B cell (primary cell): ENCODE data around the gene ADAMTS12. TPM values are rescaled to one million over a fixed set of nuclear protein-coding genes. Genes with fewer than 3 reads are reported as not detected.

Source experiments
- ATAC-seq: fragments of 200-7000 bp; cut with Tn5 transposase; one replicate; pipeline ENCODE4 v1.10.0; 2021; ENCODE audit warnings: low read depth, mild to moderate bottlenecking, moderate number of reproducible peaks, moderate library complexity
- CTCF ChIA-PET: fragments of 350-600 bp; sonication (Branson Sonifier 250); formaldehyde crosslinking; loops from one replicate; lab custom pipeline; 2021; ENCODE audit warnings: antibody characterized with exemption, inconsistent platforms; lab: Charles Lee
- POLR2A ChIA-PET: fragments of 350-600 bp; sonication (Branson Sonifier 250); formaldehyde crosslinking; loops from one replicate; lab custom pipeline; 2021; ENCODE audit warnings: antibody characterized with exemption; lab: Charles Lee
- DNase-seq: peaks from one replicate; pipeline ENCODE4 v3.0.0; 2013
- H2AFZ ChIP-seq: 2 replicates; pipeline ENCODE4 v1.6.1; 2012; ENCODE audit warnings: mild to moderate bottlenecking, low read depth, low read length; ENCODE audit not compliant: insufficient read depth, poor library complexity, severe bottlenecking
- H3K27ac ChIP-seq, 2 donors: 1 replicate in 1 of 2; 2 replicates in 1 of 2; pipeline ENCODE4 v1.5.1; 2012 to 2013; ENCODE audit warnings: low read length in 2 of 2, mild to moderate bottlenecking in 2 of 2, moderate library complexity in 1 of 2
- H3K27me3 ChIP-seq, 4 experiments: fragments of 200-600 bp in 1 of 4; sonication (generic) in 1 of 4; replicated peaks in 1 of 4; 1 replicate in 2 of 4; 2 replicates in 2 of 4; pipeline versions ENCODE4 v1.6.1 to v1.7.0; 2013 to 2016; ENCODE audit warnings: low read length in 3 of 4, mild to moderate bottlenecking in 2 of 4, mixed read lengths in 1 of 4, moderate library complexity in 1 of 4; ENCODE audit not compliant: insufficient read depth in 4 of 4, control insufficient read depth in 3 of 4; ENCODE audit errors: control extremely low read depth in 1 of 4
- H3K36me3 ChIP-seq, 2 experiments: replicated peaks in 1 of 2; 1 replicate in 1 of 2; 2 replicates in 1 of 2; pipeline versions ENCODE4 v1.6.1 to v1.7.1; 2013; ENCODE audit warnings: low read length in 1 of 2; ENCODE audit not compliant: insufficient read depth in 2 of 2, control insufficient read depth in 1 of 2; ENCODE audit errors: control extremely low read depth in 1 of 2, extremely low read depth in 1 of 2
- H3K4me1 ChIP-seq, 2 donors: fragments of 200-600 bp in 1 of 2; sonication (generic) in 1 of 2; 1 replicate in 1 of 2; 2 replicates in 1 of 2; pipeline versions ENCODE4 v1.5.1 to v1.6.1; 2013 to 2017; ENCODE audit warnings: low read length in 2 of 2; ENCODE audit not compliant: control insufficient read depth in 2 of 2, insufficient read depth in 2 of 2
- H3K4me2 ChIP-seq: replicated peaks from 2 replicates; pipeline ENCODE3; 2012; ENCODE audit warnings: mild to moderate bottlenecking, low read depth, low read length; ENCODE audit not compliant: poor library complexity, severe bottlenecking
- H3K4me3 ChIP-seq, 5 experiments: fragments of 200-600 bp in 1 of 5; sonication (generic) in 1 of 5; 1 replicate in 3 of 5; 2 replicates in 2 of 5; pipeline versions ENCODE4 v1.5.1 to v1.7.0; 2011 to 2016; ENCODE audit warnings: low read length in 4 of 5, mild to moderate bottlenecking in 4 of 5, low read depth in 2 of 5, control low read depth in 1 of 5, moderate library complexity in 1 of 5; ENCODE audit not compliant: insufficient read depth in 1 of 5; ENCODE audit errors: control extremely low read depth in 1 of 5, extremely low read depth in 1 of 5
- H3K79me2 ChIP-seq: fragments of 200-600 bp; sonication (generic); one replicate; pipeline ENCODE4 v1.6.0; 2016; ENCODE audit warnings: low read length; ENCODE audit not compliant: control insufficient read depth, insufficient read depth
- H3K9ac ChIP-seq: fragments of 200-600 bp; sonication (generic); 2 replicates; pipeline ENCODE4 v1.6.1; 2017; ENCODE audit warnings: mild to moderate bottlenecking, low read length, moderate library complexity
- H3K9me3 ChIP-seq, 3 donors: one replicate each; pipeline versions ENCODE4 v1.6.1 to v1.7.1; 2013; ENCODE audit warnings: low read length in 2 of 3; ENCODE audit not compliant: control insufficient read depth in 2 of 3, insufficient read depth in 1 of 3; ENCODE audit errors: control extremely low read depth in 1 of 3
- H4K20me1 ChIP-seq: 2 replicates; pipeline ENCODE4 v1.6.0; 2012; ENCODE audit warnings: mild to moderate bottlenecking, low read length; ENCODE audit not compliant: insufficient read depth, control insufficient read depth, poor library complexity, severe bottlenecking
- H3K27ac Mint-ChIP-seq: one replicate; pipeline ENCODE4 v1.8.0; 2021; ENCODE audit warnings: mixed read lengths
- H3K27me3 Mint-ChIP-seq: one replicate; pipeline ENCODE4 v1.8.0; 2021; ENCODE audit warnings: mixed read lengths
- H3K4me1 Mint-ChIP-seq: one replicate; pipeline ENCODE4 v1.8.0; 2021; ENCODE audit warnings: mixed read lengths
- H3K4me3 Mint-ChIP-seq: one replicate; pipeline ENCODE4 v1.8.0; 2021; ENCODE audit warnings: mixed read lengths
- H3K9me3 Mint-ChIP-seq: one replicate; pipeline ENCODE4 v1.8.0; 2022; ENCODE audit warnings: mixed read lengths; ENCODE audit not compliant: insufficient read depth
- CTCF ChIP-seq: fragments of 200-600 bp; IDR thresholded peaks from one replicate; pipeline ENCODE4 v1.8.0; 2022; ENCODE audit warnings: antibody characterized with exemption, mild to moderate bottlenecking
- EZH2 ChIP-seq: IDR thresholded peaks from 2 replicates; pipeline ENCODE4 v1.6.1; 2012; ENCODE audit warnings: borderline replicate concordance, low read depth, mild to moderate bottlenecking, moderate library complexity, low read length; ENCODE audit not compliant: insufficient read depth, poor library complexity, severe bottlenecking
- WGBS: methylation state at CpG from one replicate; pipeline ENCODE4 v1.1.5; 2013; ENCODE audit warnings: missing lambda C conversion rate; ENCODE audit not compliant: insufficient coverage; 5-methylcytosine and 5-hydroxymethylcytosine counted together
- intact Hi-C: fragments of 100-400 bp; cut with micrococcal nuclease; formaldehyde crosslinking; loops from one replicate; pipeline ENCODE4 v1.10.0; 2022
- polyA plus RNA-seq: library from polyadenylated mRNA; depleted of rRNA; stranded (reverse); fragments of >200 nt; gene quantifications from 2 replicates; pipeline ENCODE4 v1.2.3, GENCODE V29; 2012
- total RNA-seq, 2 donors: library from RNA; stranded (reverse); fragments of 120-200 nt in 1 of 2; gene quantifications; 1 replicate in 1 of 2; 2 replicates in 1 of 2; pipeline versions ENCODE4 v1.2.3 to v1.2.4, GENCODE V29; 2013 to 2022

ADAMTS12 gene
- total and polyA plus RNA-seq, 2 donors (not counting 1 experiment from before 2014, with no cell fraction given): not detected

- Histone ChIP-seq H2AFZ (no peak overlapping the region), H3K9ac (no peak overlapping the region), H3K27me3 (no peaks in the 10 kb centered on the region), H3K27ac (no peak overlapping the region), H4K20me1 (no peaks in the 10 kb centered on the region), H3K79me2 (no peaks in the 10 kb centered on the region), H3K4me1 (no peaks in the 10 kb centered on the region), H3K4me3 (no peak overlapping the region), H3K9me3 (no peaks in the 10 kb centered on the region), H3K36me3 (no peaks in the 10 kb centered on the region), H3K4me2 (no peak overlapping the region)
- ChIA-PET POLR2A (no interaction called here), CTCF (interaction anchor here (0.8 to 1.5 kb wide), 4 partner anchors 212 to 365 kb away, joined by 3 to 8 read pairs (median 4); no protein-coding TSS in a partner anchor)
- Mint-ChIP-seq H3K4me1 (no peaks in the 10 kb centered on the region), H3K4me3 (no peak overlapping the region), H3K27ac (no peak overlapping the region), H3K9me3 (no peaks in the 10 kb centered on the region), H3K27me3 (no peaks in the 10 kb centered on the region)
- TF ChIP-seq CTCF (no peak), EZH2 (no peak)
- 89% methylated on average over 3 of the region's 7 CpGs for WGBS
- DNase-seq (peak; percentile 22), ATAC-seq (no peak)
- intact Hi-C loops: no loop called here
These were observed 91.4 kb downstream of the ADAMTS12 start for GRCh38 chr5:33800241-33800950.

DNA sequence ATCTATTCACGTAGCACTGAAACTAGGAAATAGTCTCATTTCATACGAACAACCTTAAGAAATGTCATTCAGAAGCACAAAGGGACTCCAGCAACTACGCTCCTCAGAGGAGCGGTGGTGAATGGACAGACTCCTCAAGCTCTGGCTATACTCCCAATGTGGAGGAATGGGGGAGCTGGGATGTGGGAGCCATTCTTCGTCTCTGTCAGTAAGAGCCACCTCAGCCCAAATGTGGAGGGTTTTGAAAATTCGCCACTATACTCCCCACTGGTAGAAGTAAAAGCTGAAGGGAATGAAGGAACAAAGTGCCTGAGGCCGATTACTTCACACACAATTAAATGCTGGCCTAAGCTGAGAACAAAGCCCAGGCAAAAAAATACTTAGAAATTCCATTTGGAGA, 96.3 kb downstream of the ADAMTS12 start:
- POLR2A ChIA-PET: no interaction called here
- no peak overlapping the region for H3K4me2 ChIP-seq
- H3K9ac ChIP-seq: no peak overlapping the region
- TF ChIP-seq CTCF: no peak
- no peak for TF ChIP-seq EZH2
- H2AFZ ChIP-seq: no peak overlapping the region
- CTCF ChIA-PET: no interaction called here
- H3K27ac ChIP-seq: no peak overlapping the region
- no peaks in the 10 kb centered on the region for H3K36me3 ChIP-seq
- no peaks in the 10 kb centered on the region for H3K4me1 ChIP-seq
- H4K20me1 ChIP-seq: no peaks in the 10 kb centered on the region
- intact Hi-C loops: no loop called here
- no peaks in the 10 kb centered on the region for H3K79me2 ChIP-seq
- H3K9me3 Mint-ChIP-seq: no peaks in the 10 kb centered on the region
- ATAC-seq: no peak
- no peak for DNase-seq
- H3K4me1 Mint-ChIP-seq: no peaks in the 10 kb centered on the region
- H3K27ac Mint-ChIP-seq: no peak overlapping the region
- H3K27me3 Mint-ChIP-seq: no peaks in the 10 kb centered on the region
- no peaks in the 10 kb centered on the region for H3K9me3 ChIP-seq
- H3K4me3 Mint-ChIP-seq: no peak overlapping the region
- H3K4me3 ChIP-seq: no peak overlapping the region
- H3K27me3 ChIP-seq: no peaks in the 10 kb centered on the region
- 60% methylated on average over 1 of the region's 7 CpGs for WGBS
